ENCODE results near the gene SMIM9. TPM values are rescaled to one million over a fixed set of nuclear protein-coding genes. Genes with fewer than 3 reads are reported as not detected.

SMIM9 gene
- total RNA-seq, 1 experiment from 2014 or later: not detected

DNA sequence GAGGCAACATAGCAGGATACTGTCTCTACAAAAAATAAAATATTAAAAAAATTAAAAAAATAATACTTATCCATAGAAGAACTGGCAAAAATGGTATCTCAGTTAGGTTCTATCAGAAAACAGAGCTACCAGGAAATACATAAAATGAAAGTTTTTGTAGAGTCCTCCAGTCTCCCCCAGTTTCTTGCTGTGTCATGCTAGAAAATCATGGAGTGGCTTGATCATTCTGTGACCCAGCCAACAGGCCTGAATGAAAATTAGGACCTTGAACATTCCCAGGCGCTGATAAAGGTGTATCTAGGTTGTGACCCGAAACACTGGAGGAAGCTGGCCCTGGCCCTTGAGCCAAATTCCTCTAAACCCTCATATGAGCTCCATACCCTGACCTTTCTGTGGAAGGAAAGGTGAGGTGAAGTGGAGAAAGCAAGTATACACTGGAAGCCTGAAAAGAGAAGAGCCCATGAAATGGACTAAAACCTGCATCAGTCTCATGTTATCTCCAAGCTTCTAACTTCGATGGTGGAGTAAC lies 652 bp downstream of the SMIM9 start:
- Histone ChIP-seq H3K4me1 (ENCODE audit: control insufficient read depth, insufficient read depth, low read length) (no peaks in the 10 kb centered on the region), H3K27ac (ENCODE audit: low read length) (no peak overlapping the region), H3K4me3 (ENCODE audit: low read depth in 2 of 2, low read length in 2 of 2) (no peak overlapping the region), H3K9me3 (ENCODE audit: control insufficient read depth, insufficient read depth, low read depth, low read length) (no peaks in the 10 kb centered on the region), H3K36me3 (ENCODE audit: control insufficient read depth, insufficient read depth, low read length) (no peaks in the 10 kb centered on the region), H3K27me3 (ENCODE audit: control insufficient read depth, insufficient read depth, low read length) (no peaks in the 10 kb centered on the region)
- CTCF ChIA-PET: no interaction called here
- TF ChIP-seq SIN3A (IDR thresholded peaks at IDR 0.05; ENCODE audit: borderline replicate concordance, insufficient read depth, low read depth, low read length) (no peak), REST (IDR thresholded peaks at IDR 0.05; ENCODE audit: insufficient read depth in 1 of 2, low read depth in 2 of 2, low read length in 1 of 2) (no peak), TCF7L2 (IDR thresholded peaks at IDR 0.05; ENCODE audit: low read depth, low read length) (no peak), POLR2AphosphoS5 (IDR thresholded peaks at IDR 0.05; ENCODE audit: low read depth, low read length) (no peak)
- TF ChIP-seq, protein P1, sequence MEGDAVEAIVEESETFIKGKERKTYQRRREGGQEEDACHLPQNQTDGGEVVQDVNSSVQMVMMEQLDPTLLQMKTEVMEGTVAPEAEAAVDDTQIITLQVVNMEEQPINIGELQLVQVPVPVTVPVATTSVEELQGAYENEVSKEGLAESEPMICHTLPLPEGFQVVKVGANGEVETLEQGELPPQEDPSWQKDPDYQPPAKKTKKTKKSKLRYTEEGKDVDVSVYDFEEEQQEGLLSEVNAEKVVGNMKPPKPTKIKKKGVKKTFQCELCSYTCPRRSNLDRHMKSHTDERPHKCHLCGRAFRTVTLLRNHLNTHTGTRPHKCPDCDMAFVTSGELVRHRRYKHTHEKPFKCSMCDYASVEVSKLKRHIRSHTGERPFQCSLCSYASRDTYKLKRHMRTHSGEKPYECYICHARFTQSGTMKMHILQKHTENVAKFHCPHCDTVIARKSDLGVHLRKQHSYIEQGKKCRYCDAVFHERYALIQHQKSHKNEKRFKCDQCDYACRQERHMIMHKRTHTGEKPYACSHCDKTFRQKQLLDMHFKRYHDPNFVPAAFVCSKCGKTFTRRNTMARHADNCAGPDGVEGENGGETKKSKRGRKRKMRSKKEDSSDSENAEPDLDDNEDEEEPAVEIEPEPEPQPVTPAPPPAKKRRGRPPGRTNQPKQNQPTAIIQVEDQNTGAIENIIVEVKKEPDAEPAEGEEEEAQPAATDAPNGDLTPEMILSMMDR (IDR thresholded peaks at IDR 0.05): no peak
- no TSS peak for BruUV-seq (replicated peaks)
- in situ Hi-C loops (cut with HindIII; ENCODE audit: low pct_unique_long_range_greater_than_20kb, low sequenced_read_pairs) (loop anchor here (25.0 kb wide), 1 partner anchor 172 kb away; the partner anchor contains the start of gene CTAG2), intact Hi-C loops (cut with micrococcal nuclease; ENCODE audit: unreplicated experiment) (no loop called here)
- POLR2A ChIA-PET: interaction anchor here (0.6 kb wide), 1 partner anchor 77 kb away, joined by 6 read pairs; no protein-coding TSS in a partner anchor
- DNase-seq (ENCODE audit: low read depth, low spot score) (no peak), ATAC-seq (no peak)

- ChIA-PET CTCF (no interaction called here), POLR2A (no interaction called here)
- TF ChIP-seq SIN3A (IDR thresholded peaks at IDR 0.05; ENCODE audit: borderline replicate concordance, insufficient read depth, low read depth, low read length) (no peak), POLR2AphosphoS5 (IDR thresholded peaks at IDR 0.05; ENCODE audit: low read depth, low read length) (no peak)
- TF ChIP-seq, protein P1 (IDR thresholded peaks at IDR 0.05): peak; percentile 9; the same call in 1 of the 2 replicates
- DNase-seq (ENCODE audit: low read depth, low spot score) (no peak), ATAC-seq (no peak)
- no peaks in the 10 kb centered on the region for H3K9me3 ChIP-seq (ENCODE audit: control insufficient read depth, insufficient read depth, low read depth, low read length)
- no peaks in the 10 kb centered on the region for H3K4me1 ChIP-seq (ENCODE audit: control insufficient read depth, insufficient read depth, low read length)
- H3K27me3 ChIP-seq (ENCODE audit: control insufficient read depth, insufficient read depth, low read length): no peaks in the 10 kb centered on the region
- intact Hi-C loops (cut with micrococcal nuclease; ENCODE audit: unreplicated experiment) (no loop called here), in situ Hi-C loops (cut with HindIII; ENCODE audit: low pct_unique_long_range_greater_than_20kb, low sequenced_read_pairs) (loop anchor here (25.0 kb wide), 1 partner anchor 168 kb away; the partner anchor contains the start of gene CTAG2)
- H3K36me3 ChIP-seq (ENCODE audit: control insufficient read depth, insufficient read depth, low read length): no peaks in the 10 kb centered on the region
- no peak overlapping the region for H3K27ac ChIP-seq (ENCODE audit: low read length)
- H3K4me3 ChIP-seq (ENCODE audit: low read depth in 2 of 2, low read length in 2 of 2): no peak overlapping the region
- no TSS peak for BruUV-seq (replicated peaks)
Measured at GRCh38 chrX:154829926-154830442, 4.5 kb downstream of the SMIM9 start.
